ENCODE data around the gene CDKN1B.

CDKN1B gene

DNA sequence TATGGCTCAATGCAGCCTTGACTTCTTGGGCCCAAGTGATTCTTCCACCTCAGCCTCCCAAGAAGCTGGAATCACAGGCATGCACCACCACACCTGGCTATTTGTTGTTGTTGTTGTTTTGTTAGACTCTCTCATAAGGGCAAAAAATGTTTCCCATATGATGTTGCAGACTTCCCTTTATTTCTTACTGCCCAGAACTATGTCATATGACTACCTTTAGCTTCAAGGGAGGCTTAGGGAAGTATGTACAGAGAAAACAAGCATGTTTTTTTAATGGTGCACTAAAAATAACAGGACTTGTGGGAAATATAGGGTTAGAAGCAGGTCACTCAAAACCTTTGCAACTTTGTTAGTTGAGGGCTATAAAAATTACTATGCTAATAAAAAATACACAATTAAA, 16.9 kb upstream of the CDKN1B start:
- no peak for DNase-seq (ENCODE audit: low read depth in 1 of 2, low spot score in 1 of 2)

DNA sequence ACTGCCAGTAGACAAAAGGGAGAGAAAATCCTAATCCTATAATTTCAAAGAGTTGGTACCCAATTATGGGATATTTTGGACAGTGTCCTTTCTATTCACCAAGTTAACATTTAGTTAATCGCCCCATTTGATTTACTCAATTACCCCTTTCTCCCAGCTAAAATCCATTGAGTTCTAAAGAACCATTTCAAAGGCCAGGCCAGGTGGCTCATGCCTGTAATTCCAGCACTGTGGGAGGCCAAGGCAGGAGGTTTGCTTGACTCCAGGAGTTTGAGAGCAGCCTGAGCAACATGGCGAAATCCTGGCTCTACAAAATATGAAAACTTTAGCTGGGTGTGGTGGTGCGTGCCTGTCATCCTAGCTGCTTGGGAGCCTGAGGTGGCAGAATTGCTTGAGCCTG, 15.7 kb upstream of the CDKN1B start:
- no peak for DNase-seq (ENCODE audit: low read depth in 1 of 2, low spot score in 1 of 2)

DNA sequence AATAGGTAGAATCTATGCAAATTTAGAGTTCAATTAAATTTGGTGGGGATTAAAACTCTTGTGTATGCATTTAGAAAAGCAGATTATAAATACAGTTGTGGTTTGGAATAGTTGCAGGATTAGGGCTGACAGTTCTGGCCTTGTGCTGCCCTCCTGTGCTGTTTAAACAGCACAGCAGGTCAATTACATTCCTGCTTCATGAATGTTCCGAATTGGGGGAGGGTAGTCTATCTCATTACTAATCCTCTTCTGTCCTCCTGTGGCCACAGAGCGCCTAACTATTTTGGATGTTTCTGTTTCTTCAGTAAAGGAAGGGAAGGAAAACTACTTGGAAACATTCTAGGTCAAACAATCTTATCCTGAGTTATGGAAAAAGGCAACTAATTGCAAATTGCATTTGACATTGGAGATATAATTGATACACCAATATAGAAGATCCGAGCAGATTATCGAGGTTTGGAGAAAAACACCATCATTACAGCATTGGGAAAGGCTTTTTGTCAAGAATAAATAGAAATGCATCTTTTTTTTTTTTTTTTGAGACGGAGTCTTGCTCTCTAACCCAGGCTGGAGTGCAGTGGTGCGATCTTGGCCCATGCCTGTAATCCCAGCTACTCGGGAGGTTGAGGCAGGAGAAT, 12.5 kb upstream of the CDKN1B start:
- DNase-seq (ENCODE audit: low read depth in 1 of 2, low spot score in 1 of 2), result no peak

GRCh38 chr12:12705838-12706520, 11.2 kb upstream of the CDKN1B start:
- peak in 1 of 2 donors; percentile 68 for DNase-seq (ENCODE audit: low read depth in 1 of 2, low spot score in 1 of 2)

GRCh38 chr12:12713932-12714275, 3.3 kb upstream of the CDKN1B start:
- no peak for DNase-seq (ENCODE audit: low read depth in 1 of 2, low spot score in 1 of 2)

DNA sequence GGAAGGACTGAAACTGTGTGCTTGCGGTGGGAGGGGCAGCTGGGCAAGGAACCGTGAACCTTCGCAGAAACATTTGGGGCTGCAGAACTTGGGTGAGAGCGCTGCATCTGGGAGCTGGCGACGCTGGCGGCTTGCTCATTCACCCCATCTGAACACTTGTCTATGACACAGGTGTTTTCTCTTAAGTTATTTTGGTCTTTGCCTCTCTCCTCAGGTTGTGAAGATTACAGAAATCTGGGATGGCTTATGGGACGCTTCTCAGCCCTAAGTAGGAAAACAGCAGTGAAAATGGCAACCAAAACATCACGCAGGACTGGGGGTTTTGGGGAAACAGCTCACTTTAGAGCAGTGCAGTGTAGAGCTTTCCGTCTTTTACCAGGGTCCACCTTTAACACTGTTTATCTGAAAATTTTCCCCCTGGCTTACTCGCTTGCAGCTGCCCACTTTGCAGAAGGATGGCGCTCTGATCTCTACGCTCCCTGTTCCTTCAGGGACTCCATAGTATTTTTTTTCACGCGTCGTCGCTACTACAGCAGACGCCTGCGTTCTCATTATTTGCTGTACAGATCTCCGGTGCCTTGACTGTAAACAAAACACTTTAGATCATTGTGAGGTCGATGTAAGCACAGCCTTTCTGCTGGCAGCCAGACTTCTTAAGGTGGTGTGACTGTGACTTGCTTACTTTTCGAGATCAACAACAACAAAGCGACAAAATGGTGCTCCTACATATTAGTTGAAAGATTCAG, 2.7 kb upstream of the CDKN1B start:
- DNase-seq (ENCODE audit: low read depth in 1 of 2, low spot score in 1 of 2), result peak in 1 of 2 donors; percentile 43

DNA sequence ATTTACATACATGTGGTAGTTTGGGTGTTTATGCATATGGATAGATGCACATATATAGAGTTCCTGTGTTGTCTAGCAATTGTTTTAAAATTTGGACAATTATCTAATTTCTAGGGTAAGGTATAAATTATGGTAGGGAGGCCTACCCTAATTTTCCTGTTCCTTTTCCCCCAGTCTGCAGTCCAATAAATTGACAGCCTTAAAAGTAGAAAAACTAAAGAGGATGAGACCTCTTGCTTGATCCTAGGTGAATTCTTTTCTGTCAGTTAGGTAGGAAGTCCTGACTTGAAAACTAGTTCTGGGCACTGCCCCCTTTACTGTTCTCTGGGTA, 2.1 kb upstream of the CDKN1B start:
- DNase-seq (ENCODE audit: low read depth in 1 of 2, low spot score in 1 of 2), result no peak

- DNase-seq (ENCODE audit: low read depth in 1 of 2, low spot score in 1 of 2), result no peak
Observed at GRCh38 chr12:12715459-12716150, 1.6 kb upstream of the CDKN1B start.

DNA sequence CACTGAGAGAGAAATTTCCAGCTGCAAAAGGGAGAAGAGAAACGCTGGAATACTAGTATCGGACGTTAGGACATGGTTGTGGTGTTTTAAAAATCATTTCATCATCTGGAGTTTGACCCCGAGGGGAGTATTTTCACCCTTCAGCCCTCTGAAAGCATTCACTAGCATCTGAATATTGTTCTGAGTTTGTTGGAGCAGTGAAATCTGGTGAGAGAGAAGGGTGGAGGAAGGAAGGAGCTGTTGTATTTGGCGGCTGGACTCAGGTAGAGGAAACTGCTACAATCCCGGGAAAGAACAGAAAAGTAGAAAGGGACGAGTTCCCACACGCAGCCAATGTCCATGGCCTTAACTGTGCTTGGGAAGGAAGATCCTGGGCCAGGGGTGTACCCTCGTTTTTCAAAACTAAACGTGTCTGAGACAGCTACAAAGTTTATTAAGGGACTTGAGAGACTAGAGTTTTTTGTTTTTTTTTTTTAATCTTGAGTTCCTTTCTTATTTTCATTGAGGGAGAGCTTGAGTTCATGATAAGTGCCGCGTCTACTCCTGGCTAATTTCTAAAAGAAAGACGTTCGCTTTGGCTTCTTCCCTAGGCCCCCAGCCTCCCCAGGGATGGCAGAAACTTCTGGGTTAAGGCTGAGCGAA, 896 bp upstream of the CDKN1B start:
- DNase-seq (ENCODE audit: low read depth in 1 of 2, low spot score in 1 of 2), result no peak

- no peak for DNase-seq (ENCODE audit: low read depth in 1 of 2, low spot score in 1 of 2)
Observed at GRCh38 chr12:12717586-12718380, 615 bp downstream of the CDKN1B start.

GRCh38 chr12:12718381-12718759, 1.2 kb downstream of the CDKN1B start:
- DNase-seq (ENCODE audit: low read depth in 1 of 2, low spot score in 1 of 2), result no peak

DNA sequence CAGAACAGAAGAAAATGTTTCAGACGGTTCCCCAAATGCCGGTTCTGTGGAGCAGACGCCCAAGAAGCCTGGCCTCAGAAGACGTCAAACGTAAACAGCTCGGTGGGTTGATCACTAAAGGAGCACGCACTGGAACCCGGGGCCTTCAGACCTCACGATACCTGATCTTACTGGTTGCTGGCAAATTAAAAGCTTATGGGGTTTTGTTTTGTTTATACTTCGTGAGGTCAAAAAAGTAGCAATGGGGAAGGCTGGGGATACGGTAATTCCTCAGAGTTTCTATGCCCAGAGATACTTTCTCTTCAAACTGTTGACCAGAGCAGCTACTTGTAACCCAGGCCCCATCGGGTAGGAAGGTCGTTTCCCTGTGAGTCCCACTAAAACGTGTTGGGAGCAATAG, 1.7 kb downstream of the CDKN1B start:
- no peak for DNase-seq (ENCODE audit: low read depth in 1 of 2, low spot score in 1 of 2)

- DNase-seq (ENCODE audit: low read depth in 1 of 2, low spot score in 1 of 2), result no peak
Observed at GRCh38 chr12:12719496-12719895, 2.3 kb downstream of the CDKN1B start.

- no peak for DNase-seq (ENCODE audit: low read depth in 1 of 2, low spot score in 1 of 2)
Observed at GRCh38 chr12:12720052-12720451, 2.9 kb downstream of the CDKN1B start.

- no peak for DNase-seq (ENCODE audit: low read depth in 1 of 2, low spot score in 1 of 2)
Observed at GRCh38 chr12:12720672-12721161, 3.5 kb downstream of the CDKN1B start.

GRCh38 chr12:12721176-12721751, 4.1 kb downstream of the CDKN1B start:
- no peak for DNase-seq (ENCODE audit: low read depth in 1 of 2, low spot score in 1 of 2)

DNA sequence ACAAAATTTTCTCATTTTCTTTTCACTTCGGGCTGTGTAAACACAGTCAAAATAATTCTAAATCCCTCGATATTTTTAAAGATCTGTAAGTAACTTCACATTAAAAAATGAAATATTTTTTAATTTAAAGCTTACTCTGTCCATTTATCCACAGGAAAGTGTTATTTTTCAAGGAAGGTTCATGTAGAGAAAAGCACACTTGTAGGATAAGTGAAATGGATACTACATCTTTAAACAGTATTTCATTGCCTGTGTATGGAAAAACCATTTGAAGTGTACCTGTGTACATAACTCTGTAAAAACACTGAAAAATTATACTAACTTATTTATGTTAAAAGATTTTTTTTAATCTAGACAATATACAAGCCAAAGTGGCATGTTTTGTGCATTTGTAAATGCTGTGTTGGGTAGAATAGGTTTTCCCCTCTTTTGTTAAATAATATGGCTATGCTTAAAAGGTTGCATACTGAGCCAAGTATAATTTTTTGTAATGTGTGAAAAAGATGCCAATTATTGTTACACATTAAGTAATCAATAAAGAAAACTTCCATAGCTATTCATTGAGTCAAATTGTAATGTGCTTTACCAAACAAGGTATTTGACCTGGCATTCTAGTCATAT, 4.8 kb downstream of the CDKN1B start:
- no peak for DNase-seq (ENCODE audit: low read depth in 1 of 2, low spot score in 1 of 2)

- DNase-seq (ENCODE audit: low read depth in 1 of 2, low spot score in 1 of 2), result no peak
Observed at GRCh38 chr12:12722435-12723148, 5.4 kb downstream of the CDKN1B start.

- DNase-seq (ENCODE audit: low read depth in 1 of 2, low spot score in 1 of 2), result no peak
Observed at GRCh38 chr12:12723149-12723680, 6.0 kb downstream of the CDKN1B start.

Measured in activated T-helper 1 cell treated with anti-CD3 and anti-CD28 coated beads, Interleukin-2, amount 50 U/mL, for 16 hours (primary cell).